Measurements from ENCODE around the gene SH3BP5.

Gene SH3BP5

DNA sequence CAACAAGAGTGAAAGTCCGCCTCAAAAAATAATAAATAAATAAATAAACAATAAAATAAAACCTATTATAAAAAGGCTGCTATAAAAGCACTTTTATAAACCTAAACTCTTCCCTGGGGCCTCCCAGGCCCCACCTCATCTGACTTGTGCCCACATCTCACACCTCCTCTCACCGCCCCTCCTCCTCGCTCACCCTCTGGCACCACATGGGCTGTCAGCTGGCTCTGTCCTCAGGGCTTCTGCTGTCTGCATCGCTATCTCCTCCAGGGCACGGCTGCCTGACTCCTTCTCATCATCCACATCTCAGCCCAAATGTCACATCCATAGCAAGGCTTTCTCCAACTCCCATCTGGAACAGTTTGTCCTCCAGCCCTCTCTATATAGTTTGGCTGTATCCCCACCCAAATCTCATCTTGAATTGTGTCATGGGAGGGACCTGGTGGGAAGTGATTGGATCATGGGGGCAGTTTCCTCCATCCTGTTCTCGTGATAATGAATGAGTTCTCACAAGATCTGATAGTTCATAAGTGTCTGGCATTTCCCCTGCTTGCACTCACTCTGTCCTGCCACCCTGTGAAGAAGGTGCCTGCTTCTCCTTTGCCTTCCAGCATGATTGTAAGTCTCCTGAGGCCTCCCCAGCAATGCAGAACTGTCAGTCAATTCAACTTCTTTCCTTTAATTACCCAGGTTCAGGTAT is 8.8 kb upstream of the SH3BP5 start:
- Mint-ChIP-seq H3K4me3 (no peak overlapping the region), H3K36me3 (ENCODE audit: low read depth) (no peaks in the 10 kb centered on the region), H3K27ac (no peak overlapping the region), H3K27me3 (ENCODE audit: low read depth) (peaks cover 15% of the 10 kb centered on the region), H3K4me1 (ENCODE audit: low read depth) (peaks cover 17% of the 10 kb centered on the region), H3K9me3 (no peaks in the 10 kb centered on the region)
- no peak for DNase-seq (ENCODE audit: low spot score)

DNA sequence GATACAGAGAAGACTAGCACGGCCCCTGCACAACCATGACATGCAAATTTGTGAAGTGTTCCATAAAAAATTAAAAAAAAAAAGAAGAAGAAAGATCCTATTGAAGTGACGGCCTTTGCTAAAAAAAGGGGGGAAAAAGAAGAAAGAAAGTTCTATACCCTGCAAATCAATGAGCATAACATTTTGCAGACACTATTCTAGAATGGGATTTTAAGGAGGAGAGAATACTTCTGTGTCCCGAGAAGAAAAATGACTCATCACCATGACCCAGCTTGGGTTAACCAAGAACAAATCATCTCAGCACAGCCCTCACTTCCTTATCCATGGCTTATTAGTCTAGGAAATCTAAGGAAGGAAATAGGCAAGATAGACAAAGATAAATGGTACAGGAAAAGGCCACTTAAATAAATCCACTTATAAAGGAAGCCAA is 7.4 kb upstream of the SH3BP5 start:
- Mint-ChIP-seq H3K9me3 (no peaks in the 10 kb centered on the region), H3K4me3 (no peak overlapping the region), H3K27me3 (ENCODE audit: low read depth) (peaks cover 15% of the 10 kb centered on the region), H3K36me3 (ENCODE audit: low read depth) (no peaks in the 10 kb centered on the region), H3K27ac (peak overlapping the region; percentile 37), H3K4me1 (ENCODE audit: low read depth) (peaks cover 8% of the 10 kb centered on the region)
- DNase-seq (ENCODE audit: low spot score): no peak

DNA sequence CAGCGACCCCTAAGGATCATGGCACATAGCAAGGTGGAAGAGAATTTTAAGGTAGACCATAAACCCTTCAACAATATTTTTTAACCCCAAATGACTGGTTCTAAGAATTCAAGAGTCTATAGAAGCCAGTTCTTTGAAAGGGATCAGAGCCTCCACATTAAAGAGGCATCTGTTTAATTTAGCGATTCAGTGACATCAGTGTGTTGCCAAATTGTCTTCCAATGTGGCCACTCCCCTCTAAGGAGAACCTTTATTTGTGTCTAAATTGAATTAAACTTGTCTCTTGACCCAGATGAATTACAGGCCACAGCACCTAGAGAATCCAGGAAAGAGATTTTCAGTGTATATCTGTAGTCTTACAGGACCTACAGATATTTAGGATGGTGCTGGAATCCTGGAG is 6.6 kb upstream of the SH3BP5 start:
- H3K4me3 Mint-ChIP-seq: no peak overlapping the region
- H3K27ac Mint-ChIP-seq: no peak overlapping the region
- no peak for DNase-seq (ENCODE audit: low spot score)
- H3K9me3 Mint-ChIP-seq: no peaks in the 10 kb centered on the region
- peaks cover 14% of the 10 kb centered on the region for H3K27me3 Mint-ChIP-seq (ENCODE audit: low read depth)
- H3K4me1 Mint-ChIP-seq (ENCODE audit: low read depth): peaks cover 10% of the 10 kb centered on the region
- H3K36me3 Mint-ChIP-seq (ENCODE audit: low read depth): no peaks in the 10 kb centered on the region

DNA sequence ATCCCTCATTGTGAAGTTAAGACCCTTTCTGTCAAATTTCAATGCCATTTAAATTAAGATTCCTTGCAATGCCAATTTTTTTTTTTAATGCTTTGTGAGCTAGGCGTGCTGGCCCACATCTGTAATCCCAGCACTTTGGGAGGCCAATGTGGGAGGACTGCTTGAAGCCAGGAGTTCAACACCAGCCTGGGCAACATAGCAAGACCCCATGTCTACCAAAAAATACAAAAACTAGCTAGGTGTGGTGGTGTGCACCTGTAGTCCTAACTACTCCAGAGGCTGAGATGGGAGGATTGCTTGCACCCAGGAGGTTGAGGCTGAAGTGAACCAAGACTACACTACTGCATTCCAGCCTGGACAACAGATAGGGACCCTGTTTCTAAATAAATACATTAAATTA is 5.6 kb upstream of the SH3BP5 start:
- Mint-ChIP-seq H3K4me1 (ENCODE audit: low read depth) (peaks cover 18% of the 10 kb centered on the region), H3K27me3 (ENCODE audit: low read depth) (peaks cover 6% of the 10 kb centered on the region), H3K9me3 (no peaks in the 10 kb centered on the region), H3K4me3 (no peak overlapping the region), H3K27ac (no peak overlapping the region), H3K36me3 (ENCODE audit: low read depth) (no peaks in the 10 kb centered on the region)
- DNase-seq (ENCODE audit: low spot score): no peak

DNA sequence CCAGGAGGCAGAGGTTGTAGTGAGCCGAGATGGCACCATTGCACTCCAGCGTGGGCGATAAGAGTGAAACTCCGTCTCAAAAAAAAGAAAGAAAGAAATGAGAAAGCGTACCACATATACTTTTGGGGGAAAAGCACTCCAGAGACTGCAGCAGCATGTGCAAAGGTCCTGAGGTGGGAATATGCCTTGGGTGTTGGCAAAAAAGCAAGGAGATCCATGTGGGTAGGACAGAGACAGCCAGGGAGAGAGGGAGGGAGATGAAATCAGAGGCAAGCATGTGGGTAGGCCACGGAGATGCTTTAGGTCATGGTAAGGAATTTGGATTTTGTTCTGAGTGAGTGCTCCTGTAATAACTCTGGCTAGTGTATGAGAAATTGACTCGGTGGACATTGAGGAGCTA is 3.7 kb upstream of the SH3BP5 start:
- peaks cover 26% of the 10 kb centered on the region for H3K4me1 Mint-ChIP-seq (ENCODE audit: low read depth)
- H3K27ac Mint-ChIP-seq: no peak overlapping the region
- H3K27me3 Mint-ChIP-seq (ENCODE audit: low read depth): peaks cover 5% of the 10 kb centered on the region
- H3K4me3 Mint-ChIP-seq: no peak overlapping the region
- no peaks in the 10 kb centered on the region for H3K9me3 Mint-ChIP-seq
- H3K36me3 Mint-ChIP-seq (ENCODE audit: low read depth): peaks cover 2% of the 10 kb centered on the region
- DNase-seq (ENCODE audit: low spot score): no peak

DNA sequence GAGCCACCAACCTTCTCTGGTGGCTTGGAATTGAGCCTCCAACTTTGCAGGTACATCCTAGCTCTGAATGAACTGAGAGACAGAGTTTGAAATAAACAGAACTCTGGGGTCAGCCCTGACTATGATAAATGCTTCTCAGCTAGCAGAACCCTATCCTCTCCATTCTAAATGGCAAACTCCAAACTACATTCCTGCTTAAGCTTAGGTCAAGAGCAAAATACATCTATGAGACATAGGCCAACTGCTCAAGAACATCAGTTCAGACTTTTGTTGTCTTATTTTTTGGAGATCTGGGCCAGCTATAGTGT is 1.5 kb upstream of the SH3BP5 start:
- no peaks in the 10 kb centered on the region for H3K9me3 Mint-ChIP-seq
- H3K4me1 Mint-ChIP-seq (ENCODE audit: low read depth): peaks cover 34% of the 10 kb centered on the region
- H3K36me3 Mint-ChIP-seq (ENCODE audit: low read depth): peaks cover 19% of the 10 kb centered on the region
- peak overlapping the region; percentile 40 for H3K4me3 Mint-ChIP-seq
- H3K27ac Mint-ChIP-seq: no peak overlapping the region
- no peak for DNase-seq (ENCODE audit: low spot score)
- H3K27me3 Mint-ChIP-seq (ENCODE audit: low read depth): peaks cover 6% of the 10 kb centered on the region

DNA sequence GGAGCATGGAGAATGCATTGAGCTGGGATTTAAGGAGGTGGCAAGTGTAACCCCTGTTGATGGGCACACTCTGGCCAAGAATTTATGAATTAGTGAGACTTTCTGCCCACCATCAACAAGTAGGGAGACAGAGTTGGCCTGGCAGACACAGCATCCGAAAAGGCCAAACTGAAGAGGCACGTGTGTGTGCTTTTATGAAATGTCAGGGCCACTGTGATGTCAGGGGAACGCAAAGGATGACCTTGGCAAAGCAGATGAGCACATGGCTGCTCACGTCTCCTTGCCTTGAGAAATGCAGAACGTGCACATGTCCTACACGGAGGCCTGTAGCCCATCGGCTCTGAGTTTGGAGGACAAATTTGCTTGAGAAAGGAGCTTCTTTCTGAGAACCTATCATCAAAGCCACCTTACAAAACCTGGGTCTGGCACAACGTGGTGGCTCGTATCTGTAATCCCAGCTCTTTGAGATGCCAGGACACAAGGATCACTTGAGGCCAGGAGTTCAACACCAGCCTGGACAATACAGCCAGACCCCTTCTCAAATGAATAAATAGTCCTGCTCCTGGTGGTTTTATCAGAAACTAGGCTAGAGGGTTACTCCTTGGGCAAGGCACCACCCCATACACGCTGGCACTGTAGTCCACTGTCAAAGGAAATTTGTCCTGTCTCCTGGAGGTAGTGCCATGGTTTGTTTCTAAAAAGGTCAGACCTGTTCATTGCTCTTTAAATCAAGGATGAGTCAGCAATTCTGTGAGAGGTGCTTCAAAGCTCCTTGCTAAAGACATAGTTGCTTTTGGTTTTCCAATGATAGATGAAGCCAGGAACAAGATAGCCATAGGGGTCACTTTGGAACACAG is 941 bp upstream of the SH3BP5 start:
- Mint-ChIP-seq H3K4me3 (peak overlapping the region; percentile 83), H3K4me1 (ENCODE audit: low read depth) (peaks cover 33% of the 10 kb centered on the region), H3K27ac (no peak overlapping the region)

DNA sequence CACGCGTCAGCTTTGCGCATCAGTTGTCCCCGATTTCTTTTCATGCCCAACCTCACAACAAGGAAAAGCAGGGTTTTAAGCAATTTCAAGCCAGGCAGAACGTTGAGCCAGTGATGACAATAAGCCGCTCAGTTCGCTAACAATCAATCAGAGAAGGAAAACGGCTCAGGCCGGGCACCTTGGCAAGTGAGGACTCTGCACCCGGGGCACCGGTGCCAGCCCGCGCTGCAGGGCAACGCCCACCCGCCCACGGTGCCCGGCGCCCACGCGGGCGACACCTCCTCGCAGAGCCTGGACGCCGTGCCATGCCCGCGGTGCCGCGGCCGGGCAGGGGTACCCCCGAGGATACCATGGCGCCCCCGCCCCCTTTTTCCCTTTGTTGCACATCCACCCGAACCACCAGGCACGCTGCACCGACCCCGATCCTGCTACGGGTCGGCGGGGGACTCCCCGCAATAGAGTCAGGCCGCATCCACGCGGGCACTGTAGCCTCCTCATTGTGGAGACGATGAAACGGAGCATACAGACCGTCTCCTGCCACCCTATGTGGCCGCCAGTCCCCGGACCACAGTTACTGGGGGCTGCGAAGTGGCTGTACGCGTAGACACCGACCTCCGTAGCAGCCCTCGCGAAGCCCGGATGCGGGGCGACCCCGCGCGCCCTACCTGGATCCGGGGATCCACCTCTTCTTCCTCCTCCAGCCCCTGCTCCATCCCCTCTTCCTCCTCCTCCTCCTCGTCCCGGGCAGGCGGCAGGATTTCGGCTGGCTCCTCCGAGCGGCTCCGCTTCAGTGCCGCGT is 581 bp downstream of the SH3BP5 start:
- Mint-ChIP-seq H3K4me1 (ENCODE audit: low read depth) (peaks cover 42% of the 10 kb centered on the region), H3K9me3 (no peaks in the 10 kb centered on the region), H3K4me3 (peak overlapping the region; percentile 91), H3K27ac (peak overlapping the region; percentile 24), H3K27me3 (ENCODE audit: low read depth) (peaks cover 6% of the 10 kb centered on the region), H3K36me3 (ENCODE audit: low read depth) (peaks cover 31% of the 10 kb centered on the region)
- DNase-seq (ENCODE audit: low spot score): peak; percentile 30

More for the DNA sequence above, 941 bp upstream of the SH3BP5 start:
- no peak for DNase-seq (ENCODE audit: low spot score)
- Mint-ChIP-seq H3K27me3 (ENCODE audit: low read depth) (peaks cover 6% of the 10 kb centered on the region), H3K9me3 (no peaks in the 10 kb centered on the region), H3K36me3 (ENCODE audit: low read depth) (peaks cover 23% of the 10 kb centered on the region)

DNA sequence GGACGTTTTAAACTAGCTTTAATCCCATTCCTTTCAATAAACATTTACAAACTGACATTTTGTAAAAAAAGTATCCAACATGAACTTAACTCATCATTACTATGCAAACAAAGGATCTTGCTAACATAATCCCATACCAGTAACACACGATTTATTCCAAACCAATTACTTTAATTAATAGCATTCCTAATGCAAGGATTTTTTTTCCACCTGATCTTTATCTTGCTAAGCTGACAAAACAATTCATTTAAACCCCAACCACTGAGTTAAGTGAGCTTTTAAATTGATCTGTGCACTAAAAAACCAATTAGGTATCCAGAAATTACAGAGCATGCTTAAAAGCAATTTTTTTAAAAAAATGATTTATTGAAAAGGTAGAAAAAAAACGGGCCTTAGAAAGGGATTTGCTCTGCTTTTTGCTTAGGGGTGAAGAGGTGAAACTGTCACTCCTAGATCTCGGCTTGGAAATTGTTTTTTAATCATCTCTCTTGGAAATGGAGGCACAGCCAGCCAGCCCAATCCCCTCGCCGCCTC is 1.2 kb downstream of the SH3BP5 start:
- peaks cover 6% of the 10 kb centered on the region for H3K27me3 Mint-ChIP-seq (ENCODE audit: low read depth)
- no peak for DNase-seq (ENCODE audit: low spot score)
- peak overlapping the region; percentile 24 for H3K27ac Mint-ChIP-seq
- peaks cover 33% of the 10 kb centered on the region for H3K36me3 Mint-ChIP-seq (ENCODE audit: low read depth)
- peaks cover 45% of the 10 kb centered on the region for H3K4me1 Mint-ChIP-seq (ENCODE audit: low read depth)
- no peaks in the 10 kb centered on the region for H3K9me3 Mint-ChIP-seq
- H3K4me3 Mint-ChIP-seq: peak overlapping the region; percentile 91

DNA sequence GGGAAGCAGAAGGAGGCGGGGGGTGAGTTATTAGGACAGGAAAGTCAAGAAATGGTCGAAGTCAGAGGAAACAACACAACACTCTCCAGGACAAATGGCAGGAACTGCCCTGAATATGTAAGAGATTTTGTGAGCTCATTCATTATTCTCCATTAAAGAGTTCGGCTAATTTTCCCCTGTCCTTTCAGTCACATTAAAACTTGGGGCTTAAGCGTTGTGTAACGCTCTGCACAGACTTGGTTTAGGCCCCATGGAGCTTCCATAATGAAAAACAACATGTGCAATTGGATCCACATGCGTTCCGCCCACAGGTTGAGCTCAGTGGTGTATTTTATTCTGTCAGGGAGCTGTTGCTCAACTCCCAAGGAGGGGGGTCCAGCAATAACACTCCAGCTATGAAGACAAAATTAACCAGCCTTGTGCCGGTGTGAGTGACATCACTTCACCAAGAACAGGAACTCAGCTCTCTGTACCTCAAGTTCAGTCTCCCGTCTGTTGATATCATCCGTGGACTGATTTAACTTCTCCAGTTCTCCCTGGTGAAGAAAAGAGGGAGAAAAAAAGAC is 2.3 kb downstream of the SH3BP5 start:
- Mint-ChIP-seq H3K27ac (no peak overlapping the region), H3K36me3 (ENCODE audit: low read depth) (peaks cover 40% of the 10 kb centered on the region), H3K4me3 (peak overlapping the region; percentile 91), H3K9me3 (no peaks in the 10 kb centered on the region), H3K27me3 (ENCODE audit: low read depth) (peaks cover 6% of the 10 kb centered on the region), H3K4me1 (ENCODE audit: low read depth) (peaks cover 48% of the 10 kb centered on the region)
- no peak for DNase-seq (ENCODE audit: low spot score)

DNA sequence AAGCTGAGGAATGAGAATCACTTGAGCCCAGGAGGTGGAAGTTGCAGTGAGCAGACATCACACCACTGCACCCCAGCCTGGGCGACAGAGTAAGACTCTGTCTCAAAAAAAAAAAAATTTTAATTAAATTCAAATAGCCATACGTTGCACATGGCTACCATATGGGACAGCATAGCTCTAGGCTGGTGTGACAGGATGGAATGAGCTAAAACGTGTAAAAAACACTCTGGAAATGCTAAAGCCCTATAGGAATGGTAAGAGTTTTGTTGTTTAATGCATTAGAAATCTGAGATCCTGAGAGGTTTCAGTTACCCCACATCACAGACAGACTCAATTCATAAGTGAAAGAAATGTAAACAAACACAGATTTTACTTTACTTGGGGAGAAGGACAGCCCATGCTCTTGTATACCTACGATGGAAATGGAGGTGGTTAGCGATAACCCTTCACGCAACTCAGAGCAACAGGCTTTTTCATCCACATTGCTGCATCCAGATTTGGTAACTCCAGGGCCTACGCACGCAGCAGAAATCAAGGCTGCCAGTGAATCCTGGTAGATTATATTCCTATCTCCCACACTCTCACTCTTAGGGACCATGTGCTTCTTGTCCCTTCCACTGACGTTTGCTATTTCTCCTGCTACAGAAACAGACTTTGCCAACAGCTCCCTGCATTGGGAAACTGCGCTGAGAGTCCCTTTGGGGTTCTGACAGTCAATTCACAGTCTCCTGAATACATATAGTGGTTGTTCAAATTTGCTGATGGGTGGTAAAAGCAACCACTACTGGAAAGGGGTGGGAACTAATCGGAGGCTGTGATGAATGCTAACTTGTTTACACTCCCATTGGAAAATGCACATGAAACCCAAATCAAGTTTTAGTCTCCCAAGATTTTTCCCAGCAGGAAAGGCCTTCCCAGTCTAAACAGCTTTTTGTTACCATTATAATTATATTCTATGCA is 3.1 kb downstream of the SH3BP5 start:
- Mint-ChIP-seq H3K4me1 (ENCODE audit: low read depth) (peaks cover 50% of the 10 kb centered on the region), H3K27me3 (ENCODE audit: low read depth) (peaks cover 6% of the 10 kb centered on the region), H3K9me3 (no peaks in the 10 kb centered on the region), H3K27ac (no peak overlapping the region), H3K36me3 (ENCODE audit: low read depth) (peaks cover 40% of the 10 kb centered on the region), H3K4me3 (no peak overlapping the region)
- no peak for DNase-seq (ENCODE audit: low spot score)

DNA sequence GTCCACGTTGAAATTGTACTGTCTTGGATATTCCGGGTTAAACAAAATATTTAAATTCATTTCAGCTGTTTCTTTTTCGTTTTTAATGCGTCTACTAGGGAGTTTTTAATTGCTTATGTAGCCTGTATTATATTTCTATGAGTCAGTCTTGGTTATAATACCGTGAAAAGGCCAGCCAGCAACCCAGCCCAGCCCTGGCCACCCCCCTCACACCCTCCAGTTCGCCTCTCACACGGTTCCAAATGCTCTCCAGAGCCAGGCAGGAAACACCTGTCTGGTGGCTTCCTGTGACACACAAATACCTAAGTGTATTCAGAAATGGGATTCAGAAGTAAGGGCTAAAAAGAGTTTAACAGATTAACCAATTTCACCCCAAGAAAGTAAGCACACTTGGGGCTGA is 4.4 kb downstream of the SH3BP5 start:
- no peak overlapping the region for H3K27ac Mint-ChIP-seq
- H3K36me3 Mint-ChIP-seq (ENCODE audit: low read depth): peaks cover 45% of the 10 kb centered on the region
- H3K4me3 Mint-ChIP-seq: no peak overlapping the region

DNA sequence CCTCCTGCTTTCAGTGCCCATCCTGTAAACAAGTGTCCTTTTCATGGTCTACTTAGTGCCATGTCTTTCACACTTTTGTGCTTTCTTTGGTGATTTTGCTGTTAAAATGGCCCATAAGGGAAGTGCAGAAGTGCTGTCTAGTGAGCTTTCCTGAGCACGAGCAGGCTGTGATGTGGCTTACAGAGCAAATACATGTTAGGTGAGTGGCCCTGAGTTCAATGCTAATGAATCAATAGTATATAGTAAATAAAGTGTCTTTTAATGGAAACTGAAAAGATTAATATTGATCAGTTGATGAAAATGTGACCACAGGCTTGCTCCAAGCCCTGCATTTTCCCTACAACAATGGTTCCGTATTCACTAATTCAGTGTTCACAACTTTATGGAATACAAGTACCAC is 5.7 kb downstream of the SH3BP5 start:
- no peaks in the 10 kb centered on the region for H3K9me3 Mint-ChIP-seq
- DNase-seq (ENCODE audit: low spot score): no peak
- H3K27ac Mint-ChIP-seq: no peak overlapping the region
- H3K4me1 Mint-ChIP-seq (ENCODE audit: low read depth): peaks cover 38% of the 10 kb centered on the region
- no peak overlapping the region for H3K4me3 Mint-ChIP-seq
- H3K27me3 Mint-ChIP-seq (ENCODE audit: low read depth): peaks cover 6% of the 10 kb centered on the region
- peaks cover 45% of the 10 kb centered on the region for H3K36me3 Mint-ChIP-seq (ENCODE audit: low read depth)

More for the DNA sequence above, 4.4 kb downstream of the SH3BP5 start:
- Mint-ChIP-seq H3K4me1 (ENCODE audit: low read depth) (peaks cover 42% of the 10 kb centered on the region), H3K9me3 (no peaks in the 10 kb centered on the region), H3K27me3 (ENCODE audit: low read depth) (peaks cover 6% of the 10 kb centered on the region)
- no peak for DNase-seq (ENCODE audit: low spot score)

Data from T-helper 2 cell treated with Interferon-gamma antibody and Interleukin-4, amounts not matched to agents 5 μg/mL and 100 μg/mL, for 36 hours (primary cell).